Neutrophil (primary cell): ENCODE measurements around the gene SPATA19.

Experiments
- H3K27ac ChIP-seq: fragments of 200-600 bp; sonication (generic); 2 replicates; pipeline ENCODE4 v1.5.1; 2016; ENCODE audit warnings: mild to moderate bottlenecking, moderate library complexity
- H3K27me3 ChIP-seq: fragments of 200-600 bp; sonication (generic); 2 replicates; pipeline ENCODE4 v1.6.0; 2016; ENCODE audit warnings: mild to moderate bottlenecking
- H3K36me3 ChIP-seq: fragments of 200-600 bp; sonication (generic); 2 replicates; pipeline ENCODE4 v1.5.1; 2017
- H3K4me1 ChIP-seq, 2 experiments: fragments of 200-600 bp in 1 of 2; sonication (generic) in 1 of 2; 1 replicate in 1 of 2; 2 replicates in 1 of 2; pipeline versions ENCODE4 v1.5.1 to v1.6.1; 2013 to 2016; ENCODE audit warnings: low read depth in 1 of 2, low read length in 1 of 2, mild to moderate bottlenecking in 1 of 2, moderate library complexity in 1 of 2; ENCODE audit not compliant: control insufficient read depth in 1 of 2, insufficient read depth in 1 of 2
- H3K4me3 ChIP-seq, 2 experiments: fragments of 200-600 bp in 1 of 2; sonication (generic) in 1 of 2; 1 replicate in 1 of 2; 2 replicates in 1 of 2; pipeline ENCODE4 v1.5.1; 2013 to 2016; ENCODE audit warnings: low read depth in 1 of 2, low read length in 1 of 2, mild to moderate bottlenecking in 1 of 2, moderate library complexity in 1 of 2
- H3K9me3 ChIP-seq: fragments of 200-600 bp; sonication (generic); 2 replicates; pipeline ENCODE4 v1.5.1; 2016
- CTCF ChIP-seq: fragments of 200-600 bp; sonication (generic); IDR thresholded peaks from 2 replicates; pipeline ENCODE4 v1.5.1; 2016; ENCODE audit warnings: antibody characterized with exemption

The SPATA19 gene

GRCh38 chr11:133845413-133845812 is at the start of gene SPATA19:
Gene SPATA19, minus strand, starts transcription at chr11:133845513. Its CDS starts 67 bp downstream, at chr11:133845446.
- no peaks in the 10 kb centered on the region for H3K4me1 ChIP-seq

GRCh38 chr11:133895061-133895479 is 49.8 kb upstream of the SPATA19 start:
- Histone ChIP-seq H3K4me3 (no peak overlapping the region), H3K9me3 (no peaks in the 10 kb centered on the region), H3K36me3 (no peaks in the 10 kb centered on the region), H3K27me3 (no peaks in the 10 kb centered on the region), H3K27ac (no peak overlapping the region), H3K4me1 (no peaks in the 10 kb centered on the region)
- no peak for TF ChIP-seq CTCF

More at GRCh38 chr11:133845413-133845812, at the start of gene SPATA19:
- H3K4me3 ChIP-seq = no peak within 1 kb of the TSS
- H3K9me3 ChIP-seq = no peaks in the 10 kb centered on the region
- no peaks in the 10 kb centered on the region for H3K27me3 ChIP-seq
- H3K27ac ChIP-seq = no peak within 1 kb of the TSS
- TF ChIP-seq CTCF = no peak
- H3K36me3 ChIP-seq = no peaks in the 10 kb centered on the region

GRCh38 chr11:133893381-133893780 is 48.1 kb upstream of the SPATA19 start:
- Histone ChIP-seq H3K9me3 (no peaks in the 10 kb centered on the region), H3K36me3 (no peaks in the 10 kb centered on the region), H3K4me1 (no peaks in the 10 kb centered on the region), H3K4me3 (no peak overlapping the region), H3K27ac (no peak overlapping the region), H3K27me3 (no peaks in the 10 kb centered on the region)
- no peak for TF ChIP-seq CTCF

- no peaks in the 10 kb centered on the region for H3K27me3 ChIP-seq
- H3K9me3 ChIP-seq = no peaks in the 10 kb centered on the region
- H3K4me3 ChIP-seq = no peak overlapping the region
- TF ChIP-seq CTCF = no peak
- H3K4me1 ChIP-seq = no peaks in the 10 kb centered on the region
- H3K27ac ChIP-seq = no peak overlapping the region
- H3K36me3 ChIP-seq = no peaks in the 10 kb centered on the region
Measured at GRCh38 chr11:133892584-133893380, 47.5 kb upstream of the SPATA19 start.

- Histone ChIP-seq H3K9me3 (no peaks in the 10 kb centered on the region), H3K4me1 (no peaks in the 10 kb centered on the region), H3K27ac (no peak overlapping the region), H3K36me3 (no peaks in the 10 kb centered on the region), H3K4me3 (no peak overlapping the region), H3K27me3 (no peaks in the 10 kb centered on the region)
- no peak for TF ChIP-seq CTCF
Measured at GRCh38 chr11:133892126-133892525, 46.8 kb upstream of the SPATA19 start.
